GM12878 (cell line): Measurements from ENCODE around the gene SHC1. TPM values are rescaled to one million over a fixed set of nuclear protein-coding genes. Genes with fewer than 3 reads are reported as not detected.

ENCODE experiments used
- ATAC-seq: fragments of 200-7000 bp; cut with Tn5 transposase; 3 replicates; pipeline ENCODE4 v1.9.1; 2020; ENCODE audit warnings: mild to moderate bottlenecking, moderate library complexity
- BruUV-seq: library from RNA; stranded (reverse); fragments of 400-500 nt; replicated peaks from 2 replicates; lab custom pipeline; 2021; lab: Mats Ljungman, UMichigan
- CTCF ChIA-PET: fragments of 300-600 bp; sonication (Branson Sonifier 250); formaldehyde crosslinking; extraction: SDS; loops from one replicate; lab custom pipeline; 2021; ENCODE audit warnings: inconsistent platforms; lab: Yijun Ruan, JAX
- POLR2A ChIA-PET: fragments of 350-600 bp; formaldehyde crosslinking; extraction: SDS; loops from one replicate; lab custom pipeline; 2021; ENCODE audit warnings: inconsistent platforms; lab: Charles Lee
- RAD21 ChIA-PET: fragments of 300-600 bp; sonication (Branson Sonifier 250); formaldehyde crosslinking; loops from one replicate; lab custom pipeline; 2023; ENCODE audit warnings: antibody characterized with exemption; ENCODE audit not compliant: unreplicated experiment; lab: Charles Lee
- SMC1A ChIA-PET: fragments of 300-600 bp; sonication (Branson Sonifier 250); formaldehyde crosslinking; loops from one replicate; lab custom pipeline; 2023; ENCODE audit not compliant: unreplicated experiment, uncharacterized antibody; lab: Charles Lee
- DNase-seq: peaks from one replicate; pipeline ENCODE4 v3.0.0-alpha.2; 2011; ENCODE audit warnings: low read depth, low spot score
- FAIRE-seq: peaks from 3 replicates; lab custom pipeline; 2011; peaks lifted over from hg19 to GRCh38; lab: Jason Lieb, UNC
- H2AFZ ChIP-seq: 2 replicates; pipeline ENCODE4 v1.6.0; 2011; ENCODE audit warnings: low read depth, low read length, control low read depth; ENCODE audit not compliant: control insufficient read depth
- H3K27ac ChIP-seq: 2 replicates; pipeline ENCODE4 v1.5.1; 2011; ENCODE audit warnings: control low read depth; ENCODE audit not compliant: control insufficient read depth, insufficient read depth
- H3K27me3 ChIP-seq, 2 experiments: replicated peaks in 1 of 2; 2 replicates each; pipeline versions ENCODE4 v1.6.0 to v1.6.1; 2011; ENCODE audit warnings: low read length in 1 of 2; ENCODE audit not compliant: control insufficient read depth in 2 of 2, insufficient read depth in 2 of 2
- H3K36me3 ChIP-seq, 2 experiments: 2 replicates each; pipeline ENCODE4 v1.5.1; 2011; ENCODE audit warnings: low read length in 1 of 2; ENCODE audit not compliant: control insufficient read depth in 2 of 2, insufficient read depth in 2 of 2
- H3K4me1 ChIP-seq: 2 replicates; pipeline ENCODE4 v1.6.1; 2011; ENCODE audit warnings: mild to moderate bottlenecking, low read length, moderate library complexity, mixed read lengths; ENCODE audit not compliant: control insufficient read depth, insufficient read depth
- H3K4me2 ChIP-seq: 2 replicates; pipeline ENCODE4 v1.6.0; 2011; ENCODE audit warnings: control low read depth; ENCODE audit not compliant: control insufficient read depth, insufficient read depth
- H3K4me3 ChIP-seq: fragments of 200-600 bp; sonication (generic); 2 replicates; pipeline ENCODE4 v1.5.1; 2016
- H3K79me2 ChIP-seq: 2 replicates; pipeline ENCODE4 v1.6.0; 2011; ENCODE audit warnings: low read length; ENCODE audit not compliant: control insufficient read depth, insufficient read depth
- H3K9ac ChIP-seq: 2 replicates; pipeline ENCODE4 v1.8.0; 2011; ENCODE audit warnings: low read length, control low read depth, mixed read lengths; ENCODE audit not compliant: control insufficient read depth, insufficient read depth
- H3K9me3 ChIP-seq: replicated peaks from 3 replicates; pipeline ENCODE4 v1.5.1; 2011; ENCODE audit warnings: mild to moderate bottlenecking, low read length; ENCODE audit not compliant: control insufficient read depth, insufficient read depth
- H4K20me1 ChIP-seq: 2 replicates; pipeline ENCODE4 v1.6.0; 2011; ENCODE audit not compliant: control insufficient read depth, insufficient read depth
- CEBPB ChIP-seq, 2 experiments: fragments of 150-350 bp in 1 of 2; IDR thresholded peaks; 2 replicates each; pipeline ENCODE4 v1.6.1; 2012 to 2014; ENCODE audit warnings: low read depth in 2 of 2, low read length in 2 of 2, borderline replicate concordance in 1 of 2, inconsistent platforms in 1 of 2
- CREB1 ChIP-seq: IDR thresholded peaks from 2 replicates; pipeline ENCODE4 v1.6.1; 2012; ENCODE audit warnings: low read depth, mild to moderate bottlenecking, inconsistent platforms
- HDGF ChIP-seq: fragments of 450-650 bp; IDR thresholded peaks from 2 replicates; pipeline ENCODE4 v1.6.1; 2016; ENCODE audit warnings: antibody characterized with exemption
- IKZF1 ChIP-seq: fragments of 450-650 bp; conservative IDR thresholded peaks from 2 replicates; pipeline ENCODE4 v1.6.1; 2017; ENCODE audit warnings: antibody characterized with exemption, mild to moderate bottlenecking
- JUNB ChIP-seq: IDR thresholded peaks from 2 replicates; pipeline ENCODE4 v1.6.1; 2016; ENCODE audit warnings: antibody characterized with exemption, mild to moderate bottlenecking
- MYB ChIP-seq: fragments of 150-350 bp; IDR thresholded peaks from 2 replicates; pipeline ENCODE4 v1.6.1; 2014; ENCODE audit warnings: mild to moderate bottlenecking, low read depth, low read length, borderline replicate concordance
- NFXL1 ChIP-seq: fragments of 450-650 bp; IDR thresholded peaks from 2 replicates; pipeline ENCODE4 v1.6.1; 2017; ENCODE audit warnings: antibody characterized with exemption, mild to moderate bottlenecking, borderline replicate concordance
- NR2F1 ChIP-seq: fragments of 450-650 bp; conservative IDR thresholded peaks from 2 replicates; pipeline ENCODE4 v1.6.1; 2017; ENCODE audit warnings: mild to moderate bottlenecking
- POLR2AphosphoS5 ChIP-seq: IDR thresholded peaks from 2 replicates; pipeline ENCODE4 v1.6.1; 2011; ENCODE audit warnings: mild to moderate bottlenecking, low read length, inconsistent platforms
- STAT3 ChIP-seq: IDR thresholded peaks from 2 replicates; pipeline ENCODE4 v1.6.1; 2011; ENCODE audit warnings: low read depth, low read length, improper control_type of control experiment
- WGBS: methylation state at CpG from one replicate; pipeline ENCODE4 v1.1.6; 2016; ENCODE audit warnings: low lambda C conversion rate; ENCODE audit not compliant: insufficient replicate concordance, insufficient coverage; ENCODE audit errors: missing lambda C conversion rate; 5-methylcytosine and 5-hydroxymethylcytosine counted together
- in situ Hi-C: fragments of 300-500 bp; cut with MboI; formaldehyde crosslinking; loops from 9 replicates; pipeline ENCODE4 v1.14.3; 2018; ENCODE audit warnings: mixed read lengths
- intact Hi-C: fragments of 100-400 bp; cut with micrococcal nuclease; formaldehyde crosslinking; loops from one replicate; pipeline ENCODE4 v1.14.2; 2022; ENCODE audit not compliant: unreplicated experiment
- polyA plus RNA-seq, 11 experiments: library from polyadenylated mRNA; depleted of rRNA in 4 of 11; unstranded in 6 of 11; stranded (reverse) in 5 of 11; fragments of >200 nt; fragmentation: Nextera tagmentation in 4 of 11; fragmentation: Illumina TruSeq in 1 of 11; extraction: Ambion mirVana in 4 of 11; extraction: Trizol in 1 of 11; gene quantifications; 1 replicate in 1 of 11; 2 replicates in 10 of 11; pipeline versions ENCODE4 v1.2.1 to v1.2.3, GENCODE V29; 2011 to 2016; ENCODE audit warnings: inconsistent platforms in 2 of 11, missing spikeins in 2 of 11, low read depth in 1 of 11
- total RNA-seq, 4 experiments: library from RNA; depleted of rRNA in 3 of 4; stranded (reverse); fragments of >200 nt in 3 of 4; fragmentation: Illumina TruSeq in 1 of 4; extraction: Trizol in 1 of 4; gene quantifications; 2 replicates each; pipeline versions ENCODE4 v1.2.1 to v1.2.3, GENCODE V29; 2013 to 2021
- TF ChIP-seq, protein P1 (sequence below): IDR thresholded peaks from 2 replicates; pipeline ENCODE4 v1.6.1; 2012; ENCODE audit warnings: low read length, inconsistent platforms
- TF ChIP-seq, protein P2 (sequence below): IDR thresholded peaks from 2 replicates; pipeline ENCODE4 v1.6.1; 2011; ENCODE audit warnings: low read depth, mild to moderate bottlenecking, low read length, moderate library complexity, borderline replicate concordance; ENCODE audit errors: extremely low read depth
- TF ChIP-seq, protein P3 (sequence below): fragments of 450-650 bp; IDR thresholded peaks from 2 replicates; pipeline ENCODE4 v1.6.1; 2017; ENCODE audit warnings: antibody characterized with exemption, mild to moderate bottlenecking, moderate library complexity

Gene SHC1
- total and polyA plus RNA-seq, 10 of the 15 experiments (the other 5 are each of a cell fraction or from before 2014, with no cell fraction given): 2.6 to 49.3 (median 25.2) TPM

DNA sequence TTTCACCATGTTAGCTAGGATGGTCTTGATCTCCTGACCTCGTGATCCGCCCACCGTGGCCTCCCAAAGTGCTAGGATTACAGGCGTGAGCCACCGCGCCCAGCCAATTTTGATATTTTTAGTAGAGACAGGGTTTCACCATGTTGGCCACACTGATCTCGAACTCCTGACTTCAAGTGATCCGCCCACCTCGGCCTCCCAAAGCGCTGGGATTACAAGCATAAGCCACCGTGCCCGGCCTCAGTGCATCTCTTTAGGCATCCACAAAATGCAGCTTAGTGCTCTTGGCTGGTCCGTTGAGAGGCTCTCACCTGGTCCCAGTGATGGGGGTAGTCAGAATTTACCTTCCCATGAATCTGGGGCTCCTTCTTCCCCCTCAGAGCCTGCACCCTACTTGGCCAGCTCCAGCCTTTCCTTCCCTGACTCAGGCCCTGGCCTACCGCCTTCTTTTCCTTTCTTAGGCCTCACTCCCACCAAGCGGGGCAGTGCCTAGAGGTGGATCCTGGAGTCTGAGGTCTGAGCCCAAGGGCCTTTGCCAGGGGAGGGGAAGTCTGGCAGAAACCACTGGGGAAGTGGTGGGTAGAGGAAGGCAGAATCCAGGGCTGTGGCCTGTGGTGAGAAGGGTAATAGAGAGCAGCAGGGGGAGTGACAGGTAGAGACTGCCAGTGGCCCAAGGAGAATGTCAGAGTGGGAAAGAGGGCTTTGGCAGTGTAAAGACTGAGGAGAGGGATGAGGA lies 26.6 kb upstream of the SHC1 start:
- Histone ChIP-seq H3K27ac (no peak overlapping the region), H3K9ac (no peak overlapping the region), H3K4me3 (no peak overlapping the region), H3K9me3 (no peaks in the 10 kb centered on the region), H3K4me2 (no peak overlapping the region), H2AFZ (no peak overlapping the region), H3K27me3 (no peaks in the 10 kb centered on the region), H3K4me1 (peaks cover 12% of the 10 kb centered on the region), H3K36me3 (no peaks in the 10 kb centered on the region), H4K20me1 (no peaks in the 10 kb centered on the region), H3K79me2 (peaks cover 2% of the 10 kb centered on the region)
- DNase-seq (no peak), FAIRE-seq (no peak), ATAC-seq (no peak)
- no TSS peak for BruUV-seq
- ChIA-PET CTCF (interaction anchor here (0.6 to 11.0 kb wide), 7 partner anchors 16 to 438 kb away, joined by 3 to 226 read pairs (median 4); partner anchors contain the start of genes CKS1B, FLAD1, PBXIP1 and SHC1), RAD21 (interaction anchor here (0.6 to 3.0 kb wide), 4 partner anchors 21 to 392 kb away, joined by 3 to 12 read pairs (median 4); partner anchors contain the start of gene SHC1), POLR2A (interaction anchor here (0.6 to 3.4 kb wide), 7 partner anchors 13 to 399 kb away, joined by 3 to 13 read pairs (median 5); partner anchors contain the start of genes FLAD1, PYGO2 and SHC1), SMC1A (interaction anchor here (1.9 to 8.1 kb wide), 4 partner anchors 14 to 41 kb away, joined by 7 to 69 read pairs (median 19); partner anchors contain the start of genes CKS1B, FLAD1, PBXIP1 and SHC1)
- WGBS: 91% methylated on average over 15 of the region's 15 CpGs
- no peak for TF ChIP-seq MYB
- TF ChIP-seq NR2F1: no peak
- TF ChIP-seq JUNB: no peak
- TF ChIP-seq POLR2AphosphoS5: no peak
- TF ChIP-seq, protein P1, sequence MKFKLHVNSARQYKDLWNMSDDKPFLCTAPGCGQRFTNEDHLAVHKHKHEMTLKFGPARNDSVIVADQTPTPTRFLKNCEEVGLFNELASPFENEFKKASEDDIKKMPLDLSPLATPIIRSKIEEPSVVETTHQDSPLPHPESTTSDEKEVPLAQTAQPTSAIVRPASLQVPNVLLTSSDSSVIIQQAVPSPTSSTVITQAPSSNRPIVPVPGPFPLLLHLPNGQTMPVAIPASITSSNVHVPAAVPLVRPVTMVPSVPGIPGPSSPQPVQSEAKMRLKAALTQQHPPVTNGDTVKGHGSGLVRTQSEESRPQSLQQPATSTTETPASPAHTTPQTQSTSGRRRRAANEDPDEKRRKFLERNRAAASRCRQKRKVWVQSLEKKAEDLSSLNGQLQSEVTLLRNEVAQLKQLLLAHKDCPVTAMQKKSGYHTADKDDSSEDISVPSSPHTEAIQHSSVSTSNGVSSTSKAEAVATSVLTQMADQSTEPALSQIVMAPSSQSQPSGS: no peak
- TF ChIP-seq IKZF1: no peak
- no peak for TF ChIP-seq HDGF
- no peak for TF ChIP-seq NFXL1
- TF ChIP-seq, protein P2, sequence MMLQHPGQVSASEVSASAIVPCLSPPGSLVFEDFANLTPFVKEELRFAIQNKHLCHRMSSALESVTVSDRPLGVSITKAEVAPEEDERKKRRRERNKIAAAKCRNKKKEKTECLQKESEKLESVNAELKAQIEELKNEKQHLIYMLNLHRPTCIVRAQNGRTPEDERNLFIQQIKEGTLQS: no peak
- no peak for TF ChIP-seq CEBPB (IDR thresholded peaks at IDR 0.05; ENCODE audit: borderline replicate concordance in 1 of 2, low read depth in 2 of 2, low read length in 2 of 2)
- no peak for TF ChIP-seq STAT3
- TF ChIP-seq CREB1: no peak
- TF ChIP-seq, protein P3, sequence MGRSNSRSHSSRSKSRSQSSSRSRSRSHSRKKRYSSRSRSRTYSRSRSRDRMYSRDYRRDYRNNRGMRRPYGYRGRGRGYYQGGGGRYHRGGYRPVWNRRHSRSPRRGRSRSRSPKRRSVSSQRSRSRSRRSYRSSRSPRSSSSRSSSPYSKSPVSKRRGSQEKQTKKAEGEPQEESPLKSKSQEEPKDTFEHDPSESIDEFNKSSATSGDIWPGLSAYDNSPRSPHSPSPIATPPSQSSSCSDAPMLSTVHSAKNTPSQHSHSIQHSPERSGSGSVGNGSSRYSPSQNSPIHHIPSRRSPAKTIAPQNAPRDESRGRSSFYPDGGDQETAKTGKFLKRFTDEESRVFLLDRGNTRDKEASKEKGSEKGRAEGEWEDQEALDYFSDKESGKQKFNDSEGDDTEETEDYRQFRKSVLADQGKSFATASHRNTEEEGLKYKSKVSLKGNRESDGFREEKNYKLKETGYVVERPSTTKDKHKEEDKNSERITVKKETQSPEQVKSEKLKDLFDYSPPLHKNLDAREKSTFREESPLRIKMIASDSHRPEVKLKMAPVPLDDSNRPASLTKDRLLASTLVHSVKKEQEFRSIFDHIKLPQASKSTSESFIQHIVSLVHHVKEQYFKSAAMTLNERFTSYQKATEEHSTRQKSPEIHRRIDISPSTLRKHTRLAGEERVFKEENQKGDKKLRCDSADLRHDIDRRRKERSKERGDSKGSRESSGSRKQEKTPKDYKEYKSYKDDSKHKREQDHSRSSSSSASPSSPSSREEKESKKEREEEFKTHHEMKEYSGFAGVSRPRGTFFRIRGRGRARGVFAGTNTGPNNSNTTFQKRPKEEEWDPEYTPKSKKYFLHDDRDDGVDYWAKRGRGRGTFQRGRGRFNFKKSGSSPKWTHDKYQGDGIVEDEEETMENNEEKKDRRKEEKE: no peak
- intact Hi-C loops: no loop called here
- in situ Hi-C loops: no loop called here
